Gastroesophageal sphincter (tissue), 3 donors: ENCODE data around the gene UIMC1.

Experiments
- POLR2A ChIP-seq, 2 donors: fragments of 450-650 bp; IDR thresholded peaks; one replicate each; pipeline ENCODE4 v1.6.1; 2017; ENCODE audit warnings: antibody characterized with exemption in 2 of 2, mild to moderate bottlenecking in 2 of 2, moderate library complexity in 1 of 2
- POLR2AphosphoS5 ChIP-seq: sonication (generic); formaldehyde crosslinking; IDR thresholded peaks from one replicate; pipeline ENCODE4 v1.6.1; 2017; ENCODE audit warnings: antibody characterized with exemption
- TF ChIP-seq, protein P1 (sequence below), 4 experiments: fragments of 200-600 bp in 2 of 4; fragments of 450-650 bp in 2 of 4; sonication (generic) in 1 of 4; IDR thresholded peaks; one replicate each; pipeline ENCODE4 v1.5.1; 2017 to 2019; ENCODE audit warnings: antibody characterized with exemption in 4 of 4, mild to moderate bottlenecking in 2 of 4, moderate library complexity in 2 of 4

- TF ChIP-seq POLR2A (IDR thresholded peaks at IDR 0.05) (no peak), POLR2AphosphoS5 (no peak)
- TF ChIP-seq, protein P1, sequence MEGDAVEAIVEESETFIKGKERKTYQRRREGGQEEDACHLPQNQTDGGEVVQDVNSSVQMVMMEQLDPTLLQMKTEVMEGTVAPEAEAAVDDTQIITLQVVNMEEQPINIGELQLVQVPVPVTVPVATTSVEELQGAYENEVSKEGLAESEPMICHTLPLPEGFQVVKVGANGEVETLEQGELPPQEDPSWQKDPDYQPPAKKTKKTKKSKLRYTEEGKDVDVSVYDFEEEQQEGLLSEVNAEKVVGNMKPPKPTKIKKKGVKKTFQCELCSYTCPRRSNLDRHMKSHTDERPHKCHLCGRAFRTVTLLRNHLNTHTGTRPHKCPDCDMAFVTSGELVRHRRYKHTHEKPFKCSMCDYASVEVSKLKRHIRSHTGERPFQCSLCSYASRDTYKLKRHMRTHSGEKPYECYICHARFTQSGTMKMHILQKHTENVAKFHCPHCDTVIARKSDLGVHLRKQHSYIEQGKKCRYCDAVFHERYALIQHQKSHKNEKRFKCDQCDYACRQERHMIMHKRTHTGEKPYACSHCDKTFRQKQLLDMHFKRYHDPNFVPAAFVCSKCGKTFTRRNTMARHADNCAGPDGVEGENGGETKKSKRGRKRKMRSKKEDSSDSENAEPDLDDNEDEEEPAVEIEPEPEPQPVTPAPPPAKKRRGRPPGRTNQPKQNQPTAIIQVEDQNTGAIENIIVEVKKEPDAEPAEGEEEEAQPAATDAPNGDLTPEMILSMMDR (IDR thresholded peaks at IDR 0.05) = no peak
Observed at GRCh38 chr5:176873541-176874172, 132.9 kb downstream of the UIMC1 start.
